GM23248 (cell line): Measurements from ENCODE around the gene GOLPH3L. TPM values are rescaled to one million over a fixed set of nuclear protein-coding genes. Genes with fewer than 3 reads are reported as not detected.
"Not testable (repeated sequence)": the region's sequence is repeated elsewhere in the genome, so short reads cannot be mapped to it uniquely, and the experiment has no call there.

ENCODE experiments used
- DNase-seq: peaks from one replicate; pipeline ENCODE4 v3.0.0-alpha.2; 2015
- H2AFZ ChIP-seq: fragments of 200-600 bp; sonication (generic); 2 replicates; pipeline ENCODE4 v1.6.1; 2016; ENCODE audit warnings: antibody characterized with exemption
- H3F3A ChIP-seq: fragments of 200-600 bp; sonication (generic); 2 replicates; pipeline ENCODE4 v1.6.1; 2016; ENCODE audit warnings: mild to moderate bottlenecking, antibody characterized with exemption, mixed run types; ENCODE audit not compliant: insufficient read depth
- H3K27ac ChIP-seq: fragments of 200-600 bp; sonication (generic); 2 replicates; pipeline ENCODE4 v1.5.1; 2016; ENCODE audit warnings: mild to moderate bottlenecking
- H3K27me3 ChIP-seq: fragments of 200-600 bp; sonication (generic); replicated peaks from 2 replicates; pipeline ENCODE4 v1.6.1; 2016; ENCODE audit warnings: mild to moderate bottlenecking; ENCODE audit not compliant: insufficient read depth
- H3K36me3 ChIP-seq: fragments of 200-600 bp; sonication (generic); 2 replicates; pipeline ENCODE4 v1.6.1; 2016; ENCODE audit warnings: low read depth, mild to moderate bottlenecking
- H3K4me1 ChIP-seq: fragments of 200-600 bp; sonication (generic); 2 replicates; pipeline ENCODE4 v1.6.1; 2016; ENCODE audit warnings: mild to moderate bottlenecking; ENCODE audit not compliant: insufficient read depth
- H3K4me2 ChIP-seq: fragments of 200-600 bp; sonication (generic); one replicate; pipeline ENCODE4 v1.6.1; 2016; ENCODE audit warnings: mild to moderate bottlenecking; ENCODE audit not compliant: unreplicated experiment
- H3K4me3 ChIP-seq: fragments of 200-600 bp; sonication (generic); 2 replicates; pipeline ENCODE4 v1.5.1; 2016; ENCODE audit warnings: mild to moderate bottlenecking
- H3K79me2 ChIP-seq: fragments of 200-600 bp; sonication (generic); 2 replicates; pipeline ENCODE4 v1.6.1; 2016; ENCODE audit warnings: mild to moderate bottlenecking; ENCODE audit not compliant: insufficient read depth
- H3K9ac ChIP-seq: fragments of 200-600 bp; sonication (generic); 2 replicates; pipeline ENCODE4 v1.6.1; 2016; ENCODE audit warnings: mild to moderate bottlenecking
- H3K9me2 ChIP-seq: fragments of 200-600 bp; sonication (generic); 2 replicates; pipeline ENCODE4 v1.6.1; 2016; ENCODE audit warnings: mixed run types, mild to moderate bottlenecking, moderate library complexity; ENCODE audit not compliant: insufficient read depth
- H3K9me3 ChIP-seq: fragments of 200-600 bp; sonication (generic); one replicate; pipeline ENCODE4 v1.6.1; 2017; ENCODE audit warnings: low read depth
- H4K20me1 ChIP-seq: fragments of 200-600 bp; sonication (generic); 2 replicates; pipeline ENCODE4 v1.6.0; 2016; ENCODE audit not compliant: insufficient read depth
- EZH2 ChIP-seq: fragments of 200-600 bp; sonication (generic); IDR thresholded peaks from 2 replicates; pipeline ENCODE4 v1.6.1; 2018; ENCODE audit warnings: antibody characterized with exemption, mild to moderate bottlenecking; ENCODE audit not compliant: insufficient read depth, poor library complexity, severe bottlenecking
- EZH2phosphoT487 ChIP-seq: fragments of 200-600 bp; sonication (generic); IDR thresholded peaks from 2 replicates; pipeline ENCODE4 v1.6.1; 2018; ENCODE audit warnings: antibody characterized with exemption, moderate library complexity, mild to moderate bottlenecking, low read depth; ENCODE audit not compliant: insufficient read depth
- WGBS, 2 experiments: methylation state at CpG; one replicate each; pipeline ENCODE4 v1.1.6; 2015 to 2017; ENCODE audit warnings: low lambda C conversion rate in 2 of 2, low coverage in 1 of 2; ENCODE audit errors: missing lambda C conversion rate in 2 of 2; 5-methylcytosine and 5-hydroxymethylcytosine counted together
- in situ Hi-C: fragments of 300-500 bp; cut with MboI; formaldehyde crosslinking; loops from 2 replicates; pipeline ENCODE4 v1.15.0; 2020
- polyA plus RNA-seq: library from polyadenylated mRNA; unstranded; fragments of >200 nt; fragmentation: Nextera tagmentation; extraction: Ambion mirVana; gene quantifications from 2 replicates; pipeline ENCODE4 v1.2.1, GENCODE V29; 2016
- small RNA-seq: library from RNA; depleted of rRNA; stranded (forward); fragments of <200 nt; gene quantifications from one replicate; pipeline ENCODE3, GENCODE V24; 2014; ENCODE audit warnings: low read depth, low replicate concordance
- total RNA-seq: library from RNA; depleted of rRNA; stranded (reverse); fragments of >200 nt; shearing (Covaris generic); gene quantifications from 2 replicates; pipeline ENCODE4 v1.2.3, GENCODE V29; 2014; rRNA removed

GOLPH3L gene
- total and polyA plus RNA-seq, 2 experiments from 2014 or later = 8.8 to 23.9 TPM

DNA sequence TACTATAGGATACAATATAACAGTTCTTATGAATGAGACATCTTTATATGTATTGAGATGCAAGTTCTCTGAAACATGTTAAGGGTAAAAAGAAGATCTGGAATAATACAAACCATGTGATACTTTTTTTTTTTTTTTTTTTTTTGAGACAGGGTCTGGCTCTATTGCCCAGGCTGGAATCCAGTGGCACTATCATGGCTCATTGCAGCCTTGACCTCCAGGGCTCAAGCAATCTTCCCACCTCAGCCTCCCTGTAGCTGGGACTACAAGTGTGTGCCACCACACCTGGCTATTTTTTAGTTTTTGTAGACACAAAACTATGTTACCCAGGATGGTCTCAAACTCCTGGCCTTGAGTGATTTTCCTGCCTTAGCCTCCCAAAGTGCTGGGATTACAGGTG lies 95.4 kb downstream of the GOLPH3L start:
- in situ Hi-C loops = no loop called here
- TF ChIP-seq EZH2phosphoT487 = no peak
- no peak for TF ChIP-seq EZH2
- no peak for DNase-seq

DNA sequence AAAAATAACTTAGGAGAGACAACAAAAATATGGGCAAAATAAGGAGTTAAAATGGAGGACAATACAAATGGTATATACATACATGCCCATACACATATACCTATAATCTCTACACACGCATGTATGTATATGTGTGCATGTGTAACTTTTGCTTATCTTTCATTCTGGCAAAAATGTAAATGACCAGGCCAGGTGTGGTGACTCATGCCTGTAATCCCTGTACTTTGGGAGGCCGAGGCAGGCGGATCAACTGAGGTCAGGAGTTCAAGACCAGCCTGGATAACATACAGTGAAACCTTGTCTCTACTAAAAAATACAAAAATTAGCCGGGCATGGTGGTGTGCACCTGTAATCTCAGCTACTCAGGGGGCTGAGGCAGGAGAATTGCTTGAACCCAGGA lies 98.6 kb downstream of the GOLPH3L start:
- H3K4me1 ChIP-seq, H3K9ac ChIP-seq, H3K79me2 ChIP-seq, H3K27ac ChIP-seq, H3K9me2 ChIP-seq, H3K4me2 ChIP-seq, H4K20me1 ChIP-seq, H3K27me3 ChIP-seq, H3K36me3 ChIP-seq, DNase-seq, H3K4me3 ChIP-seq, H3K9me3 ChIP-seq, in situ Hi-C loops, H2AFZ ChIP-seq: not testable (repeated sequence)
- WGBS, 2 experiments = 78 to 83% methylated on average over 4 of the region's 4 CpGs
- peaks cover 19% of the 10 kb centered on the region for H3F3A ChIP-seq

More for the DNA sequence above, 95.4 kb downstream of the GOLPH3L start:
- no peak overlapping the region for H3K4me2 ChIP-seq
- no peak overlapping the region for H3K4me3 ChIP-seq
- no peaks in the 10 kb centered on the region for H4K20me1 ChIP-seq
- H3K9me2 ChIP-seq = no peaks in the 10 kb centered on the region
- H2AFZ ChIP-seq = no peak overlapping the region
- no peak overlapping the region for H3K27ac ChIP-seq
- H3K27me3 ChIP-seq = no peaks in the 10 kb centered on the region
- peaks cover 21% of the 10 kb centered on the region for H3K4me1 ChIP-seq
- H3K9ac ChIP-seq = no peak overlapping the region
- no peaks in the 10 kb centered on the region for H3K9me3 ChIP-seq
- peaks cover 23% of the 10 kb centered on the region for H3F3A ChIP-seq
- H3K36me3 ChIP-seq = no peaks in the 10 kb centered on the region
- H3K79me2 ChIP-seq = peaks cover 21% of the 10 kb centered on the region

GRCh38 chr1:150596976-150597375 lies 100.0 kb downstream of the GOLPH3L start:
- no peak overlapping the region for H3K9ac ChIP-seq
- no peak for TF ChIP-seq EZH2
- no peak for TF ChIP-seq EZH2phosphoT487
- no peaks in the 10 kb centered on the region for H3K9me2 ChIP-seq
- H3K79me2 ChIP-seq = no peaks in the 10 kb centered on the region
- no peak overlapping the region for H3K4me3 ChIP-seq
- no peak overlapping the region for H3K4me2 ChIP-seq
- H3K9me3 ChIP-seq = no peaks in the 10 kb centered on the region
- WGBS, 2 experiments = 69 to 78% methylated on average over 3 of the region's 3 CpGs
- H2AFZ ChIP-seq = no peak overlapping the region
- H3K27ac ChIP-seq = no peak overlapping the region
- H4K20me1 ChIP-seq = no peaks in the 10 kb centered on the region
- peaks cover 16% of the 10 kb centered on the region; the same call in 1 of the 2 replicates for H3F3A ChIP-seq
- no peaks in the 10 kb centered on the region for H3K36me3 ChIP-seq
- H3K4me1 ChIP-seq = peaks cover 9% of the 10 kb centered on the region; the same call in 1 of the 2 replicates
- in situ Hi-C loops = no loop called here
- DNase-seq = no peak
- no peaks in the 10 kb centered on the region for H3K27me3 ChIP-seq

Small RNA genes within 50 kb of the gene (small RNA-seq; reads per million reads assigned to genes)
- gene RF00015 = not detected
- gene RF00561 = not detected
- not detected for gene RNU6-1042P

Other genes with a start within 250 kb of the GOLPH3L start
- gene TARS2, start 209.7 kb downstream of the GOLPH3L start, total RNA-seq = 6.7 and 14.4 TPM in 2 replicates
- 14.0 and 14.4 TPM in 2 replicates for gene TARS2, start 209.7 kb downstream of the GOLPH3L start, polyA plus RNA-seq
- gene ECM1, start 189.0 kb downstream of the GOLPH3L start, total RNA-seq = 133 and 160 TPM in 2 replicates
- gene ECM1, start 189.0 kb downstream of the GOLPH3L start, polyA plus RNA-seq = 282 and 291 TPM in 2 replicates
- gene FALEC, start 181.4 kb downstream of the GOLPH3L start, total RNA-seq = not detected in 2 replicates
- 0.49 and 0.71 TPM in 2 replicates for gene FALEC, start 181.4 kb downstream of the GOLPH3L start, polyA plus RNA-seq
- 27.6 and 27.9 TPM in 2 replicates for gene ADAMTSL4, start 147.7 kb downstream of the GOLPH3L start, total RNA-seq
- gene ADAMTSL4, start 147.7 kb downstream of the GOLPH3L start, polyA plus RNA-seq = 45.4 TPM in 2 replicates
- gene MCL1, start 117.5 kb downstream of the GOLPH3L start, total RNA-seq = 307 and 310 TPM in 2 replicates
- gene MCL1, start 117.5 kb downstream of the GOLPH3L start, polyA plus RNA-seq = 79.0 and 84.7 TPM in 2 replicates
- gene ENSA, start 67.5 kb downstream of the GOLPH3L start, total RNA-seq = 47.4 and 54.3 TPM in 2 replicates
- 44.4 and 51.1 TPM in 2 replicates for gene ENSA, start 67.5 kb downstream of the GOLPH3L start, polyA plus RNA-seq
- gene HORMAD1, start 23.7 kb upstream of the GOLPH3L start, total RNA-seq = not detected in 2 replicates
- not detected in 2 replicates for gene HORMAD1, start 23.7 kb upstream of the GOLPH3L start, polyA plus RNA-seq
- 0.38 and 2.5 TPM in 2 replicates for gene CTSS, start 68.6 kb upstream of the GOLPH3L start, total RNA-seq
- gene CTSS, start 68.6 kb upstream of the GOLPH3L start, polyA plus RNA-seq = 0.23 and 1.0 TPM in 2 replicates
- 90.9 and 101 TPM in 2 replicates for gene CTSK, start 111.1 kb upstream of the GOLPH3L start, total RNA-seq
- gene CTSK, start 111.1 kb upstream of the GOLPH3L start, polyA plus RNA-seq = 81.4 and 92.1 TPM in 2 replicates
- gene ARNT, start 179.4 kb upstream of the GOLPH3L start, total RNA-seq = 31.0 and 34.7 TPM in 2 replicates
- 30.9 and 32.8 TPM in 2 replicates for gene ARNT, start 179.4 kb upstream of the GOLPH3L start, polyA plus RNA-seq
- gene CTXND2, start 190.0 kb upstream of the GOLPH3L start, total RNA-seq = not detected in 2 replicates
- not detected in 2 replicates for gene CTXND2, start 190.0 kb upstream of the GOLPH3L start, polyA plus RNA-seq
- gene SETDB1, start 229.2 kb upstream of the GOLPH3L start, total RNA-seq = 21.4 and 30.2 TPM in 2 replicates
- 9.7 and 10.2 TPM in 2 replicates for gene SETDB1, start 229.2 kb upstream of the GOLPH3L start, polyA plus RNA-seq